ENCODE data around the gene SRCAP.

Gene SRCAP

DNA sequence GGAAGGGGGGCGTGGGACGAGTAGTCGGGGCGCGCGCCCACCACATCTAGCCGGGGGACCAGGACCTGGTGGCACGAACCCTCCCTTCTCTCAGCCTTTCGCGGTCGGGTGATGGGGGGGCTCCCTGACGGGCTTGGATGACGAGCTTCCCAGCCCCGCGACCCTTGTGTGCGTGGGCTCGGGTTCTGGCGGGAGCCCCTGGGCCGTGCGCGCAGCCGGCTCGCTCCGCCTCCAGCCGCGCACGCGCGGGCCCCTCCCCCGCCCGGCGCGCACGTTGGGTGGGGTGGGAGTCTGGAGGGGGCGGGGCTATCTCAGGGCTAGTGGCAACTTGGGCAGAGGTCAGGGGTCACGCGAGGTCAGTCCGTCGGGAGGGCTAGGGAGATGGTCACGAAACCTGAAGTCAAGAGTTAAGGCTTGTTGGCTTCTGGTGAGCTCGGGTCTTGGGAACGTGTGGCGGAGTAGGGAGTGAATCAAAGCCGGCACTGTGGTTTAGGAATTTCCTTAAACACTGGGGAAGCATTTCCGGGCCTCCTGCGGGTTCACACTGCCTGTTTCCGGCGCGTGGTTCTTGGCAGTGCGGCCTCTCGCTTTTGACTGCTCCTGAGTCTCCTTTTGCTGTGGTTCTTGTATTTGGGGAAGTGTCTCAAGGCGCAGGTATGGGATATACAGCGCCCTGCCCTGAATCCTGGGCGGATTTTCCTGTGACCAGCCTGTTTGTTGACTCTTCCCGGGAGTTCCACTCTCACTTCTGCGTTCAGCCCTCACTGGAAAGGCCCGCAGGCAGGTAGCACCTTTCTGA, at the start of gene SRCAP:
Gene SRCAP (plus strand): TSS at position 356 of the 799 bp plus-strand sequence. CDS start 1,654 bp downstream, outside the sequence.
- DNase-seq: peak; percentile 94
- peak within 1 kb of the TSS; percentile 100 for H3K27ac Mint-ChIP-seq
- H3K4me3 Mint-ChIP-seq: peak within 1 kb of the TSS; percentile 97
- H3K9me3 Mint-ChIP-seq: no peaks in the 10 kb centered on the region
- H3K36me3 Mint-ChIP-seq (ENCODE audit: low read depth): peaks cover 55% of the 10 kb centered on the region
- H3K27me3 Mint-ChIP-seq: no peaks in the 10 kb centered on the region
- peaks cover 29% of the 10 kb centered on the region for H3K4me1 Mint-ChIP-seq (ENCODE audit: low read depth)

DNA sequence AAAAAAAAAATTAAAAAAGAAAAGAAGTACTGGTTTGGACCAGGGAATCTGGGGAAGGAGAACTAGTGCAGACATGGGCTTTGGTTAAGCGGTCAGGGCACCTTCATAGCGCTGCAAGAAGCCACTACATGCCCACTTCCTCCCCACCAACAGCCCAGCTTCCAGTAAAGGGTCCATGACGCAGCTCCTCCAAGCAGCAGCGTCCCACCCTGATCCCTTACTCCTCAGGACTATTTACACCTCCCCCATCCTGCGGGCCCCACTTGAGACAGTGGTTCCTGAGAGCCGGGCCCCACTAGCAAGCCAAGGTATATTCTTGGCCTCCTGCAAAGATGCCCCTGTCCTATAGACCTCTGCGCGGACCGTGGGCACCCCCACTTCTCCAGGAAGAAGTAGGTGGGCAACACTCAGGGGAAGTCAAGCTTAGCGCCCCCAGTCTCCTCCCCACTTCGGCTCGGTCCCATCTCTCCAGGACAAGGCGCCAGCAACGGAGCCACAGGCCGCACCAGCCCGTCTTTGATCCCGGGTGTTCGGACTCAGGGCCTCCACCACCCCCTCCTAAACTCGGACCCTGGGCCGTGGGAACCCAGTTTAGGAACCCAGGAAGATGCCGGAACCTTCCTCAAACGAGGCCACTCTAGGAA, 49.1 kb upstream of the SRCAP start:
- H3K27ac Mint-ChIP-seq: peak overlapping the region; percentile 98
- peaks cover 25% of the 10 kb centered on the region for H3K4me1 Mint-ChIP-seq (ENCODE audit: low read depth)
- no peak for DNase-seq
- no peaks in the 10 kb centered on the region for H3K9me3 Mint-ChIP-seq
- peaks cover 44% of the 10 kb centered on the region for H3K36me3 Mint-ChIP-seq (ENCODE audit: low read depth)
- no peaks in the 10 kb centered on the region for H3K27me3 Mint-ChIP-seq
- H3K4me3 Mint-ChIP-seq: peak overlapping the region; percentile 96

DNA sequence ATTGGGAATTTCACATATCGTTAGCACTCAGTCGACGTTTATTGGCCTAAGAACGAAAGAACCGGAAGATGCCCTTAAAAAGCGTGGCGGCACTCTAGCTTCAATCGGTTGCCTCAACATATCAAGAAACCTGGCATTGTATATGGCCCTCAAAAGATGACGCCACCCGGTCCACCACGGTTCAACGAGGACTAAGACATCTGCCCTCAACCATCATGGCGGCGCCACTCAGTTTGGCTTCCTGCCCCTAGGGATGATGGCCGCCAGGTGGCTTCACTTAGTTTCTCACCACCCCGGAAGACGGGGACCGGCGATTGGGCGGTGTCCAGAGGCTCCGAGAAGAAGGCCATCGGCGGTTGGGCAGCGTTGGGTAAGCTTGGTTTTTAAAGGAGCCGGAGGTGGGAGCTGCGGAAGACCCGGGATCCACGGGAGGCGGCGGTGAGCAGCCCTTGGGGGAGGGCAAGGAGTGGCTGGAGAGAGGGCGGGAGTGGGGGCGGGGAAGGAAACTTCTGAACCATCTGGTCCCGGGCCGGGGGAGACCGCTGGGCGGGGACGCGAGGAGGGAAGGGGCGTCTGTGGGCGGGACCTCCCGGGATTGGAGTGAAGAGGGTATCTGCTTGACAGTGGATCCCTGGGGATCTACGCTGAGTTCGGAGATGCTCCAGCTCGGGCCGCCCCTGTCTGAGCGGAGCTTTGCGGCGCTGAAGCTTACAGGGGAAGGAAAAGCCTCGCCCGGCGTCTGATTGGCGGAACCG, 48.4 kb upstream of the SRCAP start, which contains the start of gene PRR14:
Gene PRR14 (plus strand): TSS at position 592 of the 755 bp plus-strand sequence. CDS start 686 bp downstream, outside the sequence.
- no peaks in the 10 kb centered on the region for H3K9me3 Mint-ChIP-seq
- H3K27me3 Mint-ChIP-seq: no peaks in the 10 kb centered on the region
- peak within 1 kb of the TSS; percentile 96 for H3K4me3 Mint-ChIP-seq
- H3K36me3 Mint-ChIP-seq (ENCODE audit: low read depth): peaks cover 51% of the 10 kb centered on the region
- H3K4me1 Mint-ChIP-seq (ENCODE audit: low read depth): peaks cover 27% of the 10 kb centered on the region
- peak within 1 kb of the TSS; percentile 98 for H3K27ac Mint-ChIP-seq
- DNase-seq: peak; percentile 98

DNA sequence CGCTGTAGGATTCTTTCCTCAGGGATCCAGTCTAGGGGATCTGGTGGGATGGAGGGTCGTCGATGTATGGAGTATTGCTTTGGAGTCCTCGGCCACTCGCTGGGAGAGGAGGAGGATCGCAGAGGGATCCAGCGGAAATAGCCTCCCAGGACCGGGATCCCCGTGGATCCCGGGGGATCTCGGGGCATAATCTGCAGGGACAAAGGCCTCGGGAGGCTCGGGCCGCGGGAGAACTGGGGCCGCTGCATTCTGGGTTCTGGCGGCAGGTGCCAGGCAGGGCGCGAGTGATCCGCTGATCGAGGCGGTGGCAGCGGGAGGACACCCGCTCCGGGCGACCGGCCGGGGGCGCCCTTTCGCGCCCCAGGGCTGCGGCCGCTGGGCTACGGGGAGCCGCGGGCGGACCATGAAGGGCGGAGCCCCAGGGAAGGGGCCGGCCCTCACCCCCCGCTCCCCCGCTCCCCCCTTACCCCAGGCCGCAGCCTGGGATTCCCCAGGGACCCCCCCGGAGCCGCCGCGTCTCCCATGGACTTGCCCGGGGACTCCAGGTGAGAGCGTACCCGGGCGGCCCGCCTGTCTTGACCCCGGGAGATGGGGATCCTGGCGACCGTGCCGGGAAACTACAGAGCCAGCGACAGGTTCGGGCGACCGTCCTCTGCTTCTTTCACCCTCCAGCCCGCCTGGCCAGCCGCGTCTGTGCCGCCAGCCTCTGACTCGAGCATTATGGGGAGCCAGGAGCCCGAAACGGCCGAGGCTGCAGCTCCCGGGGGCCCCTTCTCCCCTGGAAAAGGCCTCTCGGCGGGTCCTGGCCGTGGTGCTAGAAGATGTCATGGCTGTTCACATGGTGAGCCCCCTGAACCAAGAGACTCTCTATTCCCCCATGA, 47.6 kb upstream of the SRCAP start:
- H3K4me1 Mint-ChIP-seq (ENCODE audit: low read depth): peaks cover 32% of the 10 kb centered on the region
- DNase-seq: peak; percentile 86
- peaks cover 59% of the 10 kb centered on the region for H3K36me3 Mint-ChIP-seq (ENCODE audit: low read depth)
- H3K9me3 Mint-ChIP-seq: no peaks in the 10 kb centered on the region
- peak overlapping the region; percentile 98 for H3K27ac Mint-ChIP-seq
- H3K4me3 Mint-ChIP-seq: peak overlapping the region; percentile 96
- no peaks in the 10 kb centered on the region for H3K27me3 Mint-ChIP-seq

DNA sequence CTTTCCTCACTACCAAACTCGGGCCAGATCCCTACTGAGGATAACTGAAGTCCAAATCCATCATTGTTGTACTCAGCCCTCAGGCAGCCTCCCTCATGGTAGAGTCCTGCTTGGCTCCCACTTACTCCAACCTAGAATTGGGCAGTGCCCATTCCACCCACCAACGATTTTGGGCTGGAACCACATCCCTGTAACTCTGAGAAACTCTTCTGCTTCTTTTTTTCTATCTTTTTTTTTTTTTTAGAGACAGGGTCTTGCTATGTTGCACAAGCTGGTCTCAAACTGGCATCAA, 47.0 kb upstream of the SRCAP start:
- no peak for DNase-seq
- peak overlapping the region; percentile 96 for H3K4me3 Mint-ChIP-seq
- peaks cover 38% of the 10 kb centered on the region for H3K4me1 Mint-ChIP-seq (ENCODE audit: low read depth)
- H3K27me3 Mint-ChIP-seq: no peaks in the 10 kb centered on the region
- peaks cover 65% of the 10 kb centered on the region for H3K36me3 Mint-ChIP-seq (ENCODE audit: low read depth)
- no peaks in the 10 kb centered on the region for H3K9me3 Mint-ChIP-seq
- H3K27ac Mint-ChIP-seq: peak overlapping the region; percentile 92

DNA sequence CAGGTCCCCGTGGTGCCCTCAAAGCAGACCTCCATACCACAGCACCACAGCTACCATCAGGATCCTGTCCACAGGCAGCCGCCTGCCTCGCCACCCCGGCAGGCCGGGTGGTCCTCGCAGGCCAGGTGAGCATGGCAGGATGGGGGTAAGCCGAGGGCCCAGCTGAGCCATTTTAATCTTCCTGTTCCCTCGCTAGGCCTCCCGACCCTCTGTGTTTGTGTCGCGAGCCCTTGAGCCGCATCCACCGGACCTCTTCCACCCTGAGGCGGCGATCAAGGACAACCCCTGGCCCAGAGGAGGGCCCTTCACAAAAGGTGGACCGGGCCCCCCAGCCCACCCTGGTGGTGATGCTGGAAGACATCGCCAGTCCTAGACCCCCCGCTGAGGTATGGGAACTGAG, 46.3 kb upstream of the SRCAP start:
- peaks cover 46% of the 10 kb centered on the region for H3K4me1 Mint-ChIP-seq (ENCODE audit: low read depth)
- no peaks in the 10 kb centered on the region for H3K27me3 Mint-ChIP-seq
- H3K9me3 Mint-ChIP-seq: no peaks in the 10 kb centered on the region
- peak overlapping the region; percentile 96 for H3K4me3 Mint-ChIP-seq
- no peak for DNase-seq
- peak overlapping the region; percentile 92 for H3K27ac Mint-ChIP-seq
- peaks cover 72% of the 10 kb centered on the region for H3K36me3 Mint-ChIP-seq (ENCODE audit: low read depth)

DNA sequence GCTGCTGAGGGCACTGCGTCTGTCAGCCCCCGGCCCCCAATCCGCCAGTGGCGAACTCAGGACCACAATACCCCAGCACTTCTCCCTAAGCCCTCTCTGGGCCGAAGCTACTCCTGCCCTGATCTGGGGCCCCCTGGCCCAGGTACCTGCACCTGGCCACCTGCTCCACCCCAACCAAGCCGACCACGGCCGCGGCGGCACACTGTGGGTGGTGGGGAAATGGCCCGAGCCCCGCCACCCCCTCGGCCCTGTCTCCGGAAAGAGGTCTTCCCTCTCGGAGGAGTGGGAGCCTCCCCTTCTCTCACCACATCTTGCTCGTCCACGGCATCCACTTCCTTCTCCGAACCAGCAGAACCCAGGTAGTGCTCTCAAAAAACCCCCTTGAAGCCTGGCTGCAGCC, 44.1 kb upstream of the SRCAP start:
- peaks cover 79% of the 10 kb centered on the region for H3K36me3 Mint-ChIP-seq (ENCODE audit: low read depth)
- no peaks in the 10 kb centered on the region for H3K27me3 Mint-ChIP-seq
- H3K4me1 Mint-ChIP-seq (ENCODE audit: low read depth): peaks cover 42% of the 10 kb centered on the region

DNA sequence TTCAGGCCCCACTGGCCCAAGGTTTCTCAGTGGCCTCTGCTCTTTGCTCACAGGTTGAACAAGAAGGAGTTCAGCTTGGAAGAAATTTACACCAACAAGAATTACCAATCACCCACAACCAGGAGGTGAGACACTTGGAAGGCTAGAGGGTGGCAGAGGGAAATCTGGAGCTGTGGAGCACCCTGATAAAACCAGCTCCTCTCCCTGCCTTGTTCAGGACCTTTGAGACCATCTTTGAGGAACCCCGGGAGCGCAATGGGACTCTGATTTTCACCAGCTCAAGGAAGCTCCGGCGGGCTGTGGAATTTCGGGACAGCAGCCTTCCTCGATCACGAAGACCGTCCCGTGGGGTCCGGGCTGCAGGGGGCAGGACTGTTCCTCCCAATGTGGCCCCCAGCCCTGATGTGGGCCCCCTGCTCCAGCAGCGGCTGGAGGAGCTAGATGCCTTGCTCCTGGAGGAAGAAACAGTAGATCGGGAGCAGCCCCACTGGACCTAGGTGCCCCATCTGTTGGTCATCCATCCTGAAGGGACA, 43.1 kb upstream of the SRCAP start:
- peak overlapping the region; percentile 95 for H3K27ac Mint-ChIP-seq
- no peaks in the 10 kb centered on the region for H3K27me3 Mint-ChIP-seq
- no peak overlapping the region for H3K4me3 Mint-ChIP-seq
- no peak for DNase-seq
- H3K9me3 Mint-ChIP-seq: no peaks in the 10 kb centered on the region
- H3K4me1 Mint-ChIP-seq (ENCODE audit: low read depth): peaks cover 41% of the 10 kb centered on the region
- H3K36me3 Mint-ChIP-seq (ENCODE audit: low read depth): peaks cover 82% of the 10 kb centered on the region

More for the DNA sequence above, 44.1 kb upstream of the SRCAP start:
- H3K27ac Mint-ChIP-seq: peak overlapping the region; percentile 95
- no peak for DNase-seq
- no peaks in the 10 kb centered on the region for H3K9me3 Mint-ChIP-seq
- H3K4me3 Mint-ChIP-seq: no peak overlapping the region

DNA sequence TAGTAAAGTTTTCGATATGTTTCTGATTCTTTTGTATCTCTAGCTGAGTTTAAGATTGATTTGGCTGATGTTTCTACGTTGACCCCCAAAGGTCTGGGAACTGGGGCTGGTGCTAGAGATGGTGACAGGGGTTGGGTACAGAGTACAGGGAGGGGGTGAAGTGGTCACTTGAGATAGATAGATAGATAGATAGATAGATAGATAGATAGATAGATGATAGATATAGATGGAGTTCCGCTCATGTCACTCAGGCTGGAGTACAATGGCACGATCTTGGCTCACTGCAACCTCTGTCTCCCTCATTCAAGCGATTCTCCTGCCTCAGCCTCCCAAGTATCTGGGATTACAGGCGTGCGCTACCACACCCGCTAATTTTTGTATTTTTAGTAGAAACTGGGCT, 42.6 kb upstream of the SRCAP start:
- Mint-ChIP-seq H3K27ac (peak overlapping the region; percentile 95), H3K36me3 (ENCODE audit: low read depth) (peaks cover 83% of the 10 kb centered on the region), H3K9me3 (no peaks in the 10 kb centered on the region), H3K4me3 (no peak overlapping the region), H3K4me1 (ENCODE audit: low read depth) (peaks cover 45% of the 10 kb centered on the region), H3K27me3 (no peaks in the 10 kb centered on the region)
- no peak for DNase-seq

DNA sequence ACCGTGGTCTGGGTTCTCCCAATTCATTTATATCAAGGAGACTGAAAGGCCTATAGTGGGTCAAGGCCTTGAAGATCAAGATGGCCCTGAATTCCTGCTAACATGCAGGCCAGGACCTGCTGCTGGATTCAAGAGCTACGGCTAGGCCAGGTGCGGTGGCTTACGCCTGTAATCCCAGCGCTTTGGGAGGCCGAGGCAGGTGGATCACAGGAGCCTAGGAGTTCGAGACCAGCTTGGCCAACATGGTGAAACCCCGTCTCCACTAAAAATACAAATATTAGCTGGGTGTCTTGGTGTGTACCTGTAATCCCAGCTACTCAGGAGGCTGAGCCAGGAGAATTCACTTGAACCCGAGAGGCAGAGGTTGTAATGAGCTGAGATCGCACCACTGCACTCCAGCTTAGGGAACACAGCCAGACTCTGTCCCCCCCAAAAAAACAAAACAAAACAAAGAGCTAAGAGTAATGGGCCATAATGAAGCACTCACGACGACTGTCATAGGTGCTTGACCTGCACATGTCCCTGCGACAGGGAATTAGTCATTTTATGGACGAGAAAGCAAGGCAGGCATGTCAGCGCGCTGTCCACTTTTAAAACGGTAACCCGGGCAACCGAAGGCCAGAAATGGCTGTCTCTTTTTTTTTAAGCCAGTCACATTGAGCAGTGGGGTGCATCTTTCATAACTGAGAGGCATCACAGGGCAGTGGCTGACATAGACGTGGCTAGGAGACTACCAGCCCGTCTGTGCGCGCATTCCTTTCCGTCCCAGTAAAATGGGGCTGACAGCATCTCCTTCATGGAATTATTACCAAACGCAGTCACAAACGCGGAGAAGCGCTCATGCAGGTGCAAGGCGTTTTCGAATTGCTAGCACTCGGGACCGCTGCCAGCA, 41.8 kb upstream of the SRCAP start:
- peaks cover 48% of the 10 kb centered on the region for H3K4me1 Mint-ChIP-seq (ENCODE audit: low read depth)

DNA sequence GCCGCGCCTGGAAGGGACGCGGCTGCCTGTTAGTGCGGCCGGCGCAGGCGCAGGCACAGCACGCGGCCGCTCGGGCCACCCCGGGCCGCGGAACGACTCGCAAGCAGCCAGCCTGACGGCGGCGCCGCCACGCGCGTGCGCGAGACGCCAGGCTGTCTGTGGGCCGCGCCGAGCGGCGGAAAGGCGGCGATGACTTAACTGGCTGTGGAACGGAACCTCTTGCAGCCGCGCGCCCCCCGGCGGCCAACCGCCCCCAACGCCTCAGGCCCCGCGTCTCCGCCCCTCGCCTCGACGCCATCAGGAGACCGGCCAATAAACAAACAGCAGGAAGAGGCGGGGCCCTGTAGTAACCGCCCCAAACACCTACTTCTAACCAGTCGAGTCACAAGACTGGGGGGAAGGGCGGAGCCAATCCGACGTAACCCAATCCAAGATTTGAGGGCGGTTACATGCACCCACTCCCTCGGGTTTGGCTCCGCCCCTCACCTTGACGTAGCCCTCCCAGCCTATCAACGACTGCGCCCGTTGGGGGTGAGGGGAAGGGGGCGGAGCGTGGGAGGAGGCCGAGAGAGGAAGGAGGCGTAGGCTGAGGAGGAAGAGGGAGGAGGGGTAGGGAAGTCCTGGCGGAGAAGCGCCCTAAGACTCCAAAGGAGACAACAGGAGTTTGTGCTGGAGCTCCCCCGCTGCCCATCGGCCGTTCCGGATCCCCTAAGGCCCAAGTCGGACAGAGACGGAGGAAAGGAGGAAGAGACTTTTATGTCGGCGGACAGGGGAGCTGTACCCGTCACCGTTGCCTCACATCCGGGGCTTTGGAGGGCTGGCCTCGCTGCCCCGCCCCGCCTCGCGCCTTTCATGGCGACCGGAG, 40.9 kb upstream of the SRCAP start, which contains the start of gene FBRS:
Gene FBRS (plus strand): TSS at position 566 of the 865 bp plus-strand sequence. CDS start 1,088 bp downstream, outside the sequence.
- H3K9me3 Mint-ChIP-seq: no peaks in the 10 kb centered on the region
- H3K4me1 Mint-ChIP-seq (ENCODE audit: low read depth): peaks cover 48% of the 10 kb centered on the region
- H3K27me3 Mint-ChIP-seq: no peaks in the 10 kb centered on the region
- peak within 1 kb of the TSS; percentile 92 for H3K4me3 Mint-ChIP-seq
- H3K36me3 Mint-ChIP-seq (ENCODE audit: low read depth): peaks cover 84% of the 10 kb centered on the region
- peak within 1 kb of the TSS; percentile 100 for H3K27ac Mint-ChIP-seq
- peak; percentile 100 for DNase-seq

More for the DNA sequence above, 41.8 kb upstream of the SRCAP start:
- no peaks in the 10 kb centered on the region for H3K27me3 Mint-ChIP-seq
- DNase-seq: no peak
- H3K36me3 Mint-ChIP-seq (ENCODE audit: low read depth): peaks cover 84% of the 10 kb centered on the region
- H3K27ac Mint-ChIP-seq: peak overlapping the region; percentile 95
- no peaks in the 10 kb centered on the region for H3K9me3 Mint-ChIP-seq
- H3K4me3 Mint-ChIP-seq: peak overlapping the region; percentile 82
